ENCODE results near the gene TSC1. TPM values are rescaled to one million over a fixed set of nuclear protein-coding genes. Genes with fewer than 3 reads are reported as not detected.
A peak's percentile ranks its signal among the peaks of the same experiment; 100 is the strongest.

TSC1 gene
- polyA plus RNA-seq, 1 experiment: 45.2 TPM

GRCh38 chr9:132878695-132879456, 65.5 kb downstream of the TSC1 start, which contains the start of gene SPACA9:
TSS of gene SPACA9 (plus strand) at chr9:132878898. CDS start at chr9:132883948, 5,050 bp downstream.
- ChIA-PET POLR2A (no interaction called here), CTCF (interaction anchor here (1.0 kb wide), 1 partner anchor 23 kb away, joined by 3 read pairs; no protein-coding TSS in a partner anchor)
- H3K27me3 ChIP-seq (ENCODE audit: control insufficient read depth, insufficient read depth, low read length): no peaks in the 10 kb centered on the region
- DNase-seq (ENCODE audit: low read depth): no peak
- no peak for TF ChIP-seq CTCF (IDR thresholded peaks at IDR 0.05; ENCODE audit: insufficient read depth, low read depth, low read length)
- peak within 1 kb of the TSS; percentile 95 for H3K4me3 ChIP-seq (ENCODE audit: low read depth, low read length)
- H3K36me3 ChIP-seq (ENCODE audit: control insufficient read depth, insufficient read depth, low read length): no peaks in the 10 kb centered on the region

- no peaks in the 10 kb centered on the region for H3K36me3 ChIP-seq (ENCODE audit: control insufficient read depth, insufficient read depth, low read length)
- POLR2A ChIA-PET: no interaction called here
- H3K27me3 ChIP-seq (ENCODE audit: control insufficient read depth, insufficient read depth, low read length): no peaks in the 10 kb centered on the region
- DNase-seq (ENCODE audit: low read depth): no peak
- TF ChIP-seq CTCF (IDR thresholded peaks at IDR 0.05; ENCODE audit: insufficient read depth, low read depth, low read length): no peak
- H3K4me3 ChIP-seq (ENCODE audit: low read depth, low read length): peak within 1 kb of the TSS; percentile 95
- CTCF ChIA-PET: interaction anchor here (3.6 kb wide), 1 partner anchor 24 kb away, joined by 15 read pairs; no protein-coding TSS in a partner anchor
Observed at GRCh38 chr9:132877824-132878694, 66.4 kb downstream of the TSC1 start, which contains the start of gene AK8. TSS of gene AK8 (minus strand) at chr9:132878284. CDS start at chr9:132878255, 29 bp downstream.

GRCh38 chr9:132877458-132877823, 67.0 kb downstream of the TSC1 start:
- H3K4me3 ChIP-seq (ENCODE audit: low read depth, low read length): peak overlapping the region; percentile 95
- POLR2A ChIA-PET: no interaction called here
- no peaks in the 10 kb centered on the region for H3K36me3 ChIP-seq (ENCODE audit: control insufficient read depth, insufficient read depth, low read length)
- no peak for TF ChIP-seq CTCF (IDR thresholded peaks at IDR 0.05; ENCODE audit: insufficient read depth, low read depth, low read length)
- CTCF ChIA-PET: interaction anchor here (3.6 kb wide), 1 partner anchor 24 kb away, joined by 15 read pairs; no protein-coding TSS in a partner anchor
- H3K27me3 ChIP-seq (ENCODE audit: control insufficient read depth, insufficient read depth, low read length): no peaks in the 10 kb centered on the region
- DNase-seq (ENCODE audit: low read depth): no peak

GRCh38 chr9:132876849-132877248, 67.6 kb downstream of the TSC1 start:
- DNase-seq (ENCODE audit: low read depth): no peak
- ChIA-PET CTCF (interaction anchor here (3.6 kb wide), 1 partner anchor 25 kb away, joined by 15 read pairs; no protein-coding TSS in a partner anchor), POLR2A (no interaction called here)
- no peaks in the 10 kb centered on the region for H3K27me3 ChIP-seq (ENCODE audit: control insufficient read depth, insufficient read depth, low read length)
- TF ChIP-seq CTCF (IDR thresholded peaks at IDR 0.05; ENCODE audit: insufficient read depth, low read depth, low read length): no peak
- H3K36me3 ChIP-seq (ENCODE audit: control insufficient read depth, insufficient read depth, low read length): no peaks in the 10 kb centered on the region
- H3K4me3 ChIP-seq (ENCODE audit: low read depth, low read length): no peak overlapping the region

- TF ChIP-seq CTCF (IDR thresholded peaks at IDR 0.05; ENCODE audit: insufficient read depth, low read depth, low read length): no peak
- ChIA-PET CTCF (interaction anchor here (3.6 kb wide), 1 partner anchor 27 kb away, joined by 15 read pairs; no protein-coding TSS in a partner anchor), POLR2A (no interaction called here)
- no peak for DNase-seq (ENCODE audit: low read depth)
- Histone ChIP-seq H3K36me3 (ENCODE audit: control insufficient read depth, insufficient read depth, low read length) (no peaks in the 10 kb centered on the region), H3K4me3 (ENCODE audit: low read depth, low read length) (no peak overlapping the region), H3K27me3 (ENCODE audit: control insufficient read depth, insufficient read depth, low read length) (no peaks in the 10 kb centered on the region)
Observed at GRCh38 chr9:132875159-132875558, 69.3 kb downstream of the TSC1 start.

All from BJ (cell line).